Transverse colon (tissue), 4 donors: Measurements from ENCODE around the gene DIRAS1. TPM values are rescaled to one million over a fixed set of nuclear protein-coding genes. Genes with fewer than 3 reads are reported as not detected.

Experiments
- DNase-seq: peaks from one replicate; pipeline ENCODE4 v3.0.0-alpha.2; 2019
- H3K27ac ChIP-seq, 4 donors: fragments of 200-600 bp; sonication (generic); 2 replicates each; pipeline ENCODE4 v1.5.1; 2016 to 2018; ENCODE audit warnings: inconsistent platforms in 4 of 4
- H3K27me3 ChIP-seq: fragments of 200-600 bp; sonication (generic); 2 replicates; pipeline ENCODE4 v1.5.1; 2017; ENCODE audit warnings: inconsistent platforms
- H3K36me3 ChIP-seq, 4 donors: fragments of 200-600 bp; sonication (generic); 2 replicates each; pipeline ENCODE4 v1.5.1; 2017 to 2019; ENCODE audit warnings: inconsistent platforms in 4 of 4
- H3K4me1 ChIP-seq, 4 donors: fragments of 200-600 bp; sonication (generic); 2 replicates each; pipeline ENCODE4 v1.5.1; 2017 to 2020; ENCODE audit warnings: inconsistent platforms in 4 of 4
- H3K4me3 ChIP-seq, 4 donors: fragments of 200-600 bp; sonication (generic); 1 replicate in 1 of 4; 2 replicates in 3 of 4; pipeline versions ENCODE4 v1.5.1 to v1.6.1; 2017 to 2019; ENCODE audit warnings: inconsistent platforms in 4 of 4
- H3K9me3 ChIP-seq, 2 donors: fragments of 200-600 bp; sonication (generic); 2 replicates each; pipeline ENCODE4 v1.5.1; 2017 to 2019; ENCODE audit warnings: inconsistent platforms in 2 of 2
- EP300 ChIP-seq: sonication (generic); formaldehyde crosslinking; IDR thresholded peaks from one replicate; pipeline ENCODE4 v1.6.1; 2017; ENCODE audit warnings: antibody characterized with exemption, low read depth
- POLR2A ChIP-seq: fragments of 450-650 bp; IDR thresholded peaks from one replicate; pipeline ENCODE4 v1.6.1; 2016; ENCODE audit warnings: antibody characterized with exemption, mild to moderate bottlenecking, moderate library complexity
- POLR2AphosphoS5 ChIP-seq, 3 donors: sonication (generic); formaldehyde crosslinking; IDR thresholded peaks; one replicate each; pipeline ENCODE4 v1.6.1; 2016; ENCODE audit warnings: antibody characterized with exemption in 3 of 3
- WGBS, 2 donors: methylation state at CpG; one replicate each; pipeline ENCODE4 v1.1.5; 2018; ENCODE audit warnings: low coverage in 1 of 2; 5-methylcytosine and 5-hydroxymethylcytosine counted together
- in situ Hi-C, 4 donors: fragments of 200-750 bp; cut with MboI; loops; one replicate each; pipeline versions ENCODE4 v1.15.0 to v1.15.1; 2017; ENCODE audit warnings: low sequenced_read_pairs in 3 of 4, low pct_ligation_motif_present in 1 of 4, low pct_unique_long_range_greater_than_20kb in 1 of 4
- intact Hi-C: fragments of 100-400 bp; cut with DNase I; formaldehyde crosslinking; loops from one replicate; pipeline ENCODE4 v1.15.1; 2023; ENCODE audit warnings: low total_unique reads
- total RNA-seq, 4 donors: library from RNA; depleted of rRNA; stranded (reverse); fragments of >200 nt; gene quantifications; one replicate each; pipeline ENCODE4 v1.1.0, GENCODE V29; 2016
- TF ChIP-seq, protein P1 (sequence below), 5 experiments: fragments of 200-600 bp in 3 of 5; fragments of 450-650 bp in 2 of 5; sonication (generic) in 3 of 5; IDR thresholded peaks; 1 replicate in 2 of 5; 2 replicates in 3 of 5; pipeline ENCODE4 v1.5.1; 2016 to 2017; ENCODE audit warnings: antibody characterized with exemption in 5 of 5, inconsistent platforms in 3 of 5, mild to moderate bottlenecking in 2 of 5, moderate library complexity in 1 of 5

DIRAS1 gene
- total RNA-seq, 4 donors from 2014 or later = 0.41 to 1.4 (median 0.64) TPM; not detected in 1

DNA sequence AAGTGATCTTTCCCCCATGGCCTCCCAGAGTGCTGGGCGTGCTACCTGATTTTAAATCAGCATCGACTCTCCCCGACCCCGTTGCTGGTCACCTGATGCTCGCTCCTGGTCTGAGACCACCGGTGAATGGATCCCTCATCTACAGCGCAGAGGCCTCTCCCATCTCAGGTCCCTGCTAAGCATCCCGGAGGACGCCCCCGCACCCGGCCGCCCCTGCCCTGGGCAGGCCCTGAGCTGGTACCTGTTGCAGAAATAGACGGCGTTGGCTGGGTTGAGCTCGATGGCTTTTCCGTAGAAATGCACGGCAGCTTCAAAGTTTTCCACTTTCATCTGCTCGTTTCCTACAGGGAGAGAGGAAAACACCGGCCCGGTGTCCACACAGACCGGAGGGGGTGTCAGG lies 43.8 kb upstream of the DIRAS1 start:
- H3K4me3 ChIP-seq = no peak overlapping the region
- peaks cover 0 to 40% (median 20%) of the 10 kb centered on the region in 4 donors for H3K36me3 ChIP-seq
- WGBS, 2 donors = 92 to 100% methylated on average over 1 to 21 of the region's 21 CpGs
- in situ Hi-C loops = no loop called here
- intact Hi-C loops = no loop called here
- H3K4me1 ChIP-seq = no peaks in the 10 kb centered on the region
- no peak overlapping the region for H3K27ac ChIP-seq
- H3K27me3 ChIP-seq = no peaks in the 10 kb centered on the region
- DNase-seq = no peak
- H3K9me3 ChIP-seq = no peaks in the 10 kb centered on the region
- TF ChIP-seq EP300 = no peak
- TF ChIP-seq, protein P1, sequence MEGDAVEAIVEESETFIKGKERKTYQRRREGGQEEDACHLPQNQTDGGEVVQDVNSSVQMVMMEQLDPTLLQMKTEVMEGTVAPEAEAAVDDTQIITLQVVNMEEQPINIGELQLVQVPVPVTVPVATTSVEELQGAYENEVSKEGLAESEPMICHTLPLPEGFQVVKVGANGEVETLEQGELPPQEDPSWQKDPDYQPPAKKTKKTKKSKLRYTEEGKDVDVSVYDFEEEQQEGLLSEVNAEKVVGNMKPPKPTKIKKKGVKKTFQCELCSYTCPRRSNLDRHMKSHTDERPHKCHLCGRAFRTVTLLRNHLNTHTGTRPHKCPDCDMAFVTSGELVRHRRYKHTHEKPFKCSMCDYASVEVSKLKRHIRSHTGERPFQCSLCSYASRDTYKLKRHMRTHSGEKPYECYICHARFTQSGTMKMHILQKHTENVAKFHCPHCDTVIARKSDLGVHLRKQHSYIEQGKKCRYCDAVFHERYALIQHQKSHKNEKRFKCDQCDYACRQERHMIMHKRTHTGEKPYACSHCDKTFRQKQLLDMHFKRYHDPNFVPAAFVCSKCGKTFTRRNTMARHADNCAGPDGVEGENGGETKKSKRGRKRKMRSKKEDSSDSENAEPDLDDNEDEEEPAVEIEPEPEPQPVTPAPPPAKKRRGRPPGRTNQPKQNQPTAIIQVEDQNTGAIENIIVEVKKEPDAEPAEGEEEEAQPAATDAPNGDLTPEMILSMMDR (IDR thresholded peaks at IDR 0.05) = no peak
- TF ChIP-seq POLR2AphosphoS5 (IDR thresholded peaks at IDR 0.05) = no peak
- TF ChIP-seq POLR2A = no peak

DNA sequence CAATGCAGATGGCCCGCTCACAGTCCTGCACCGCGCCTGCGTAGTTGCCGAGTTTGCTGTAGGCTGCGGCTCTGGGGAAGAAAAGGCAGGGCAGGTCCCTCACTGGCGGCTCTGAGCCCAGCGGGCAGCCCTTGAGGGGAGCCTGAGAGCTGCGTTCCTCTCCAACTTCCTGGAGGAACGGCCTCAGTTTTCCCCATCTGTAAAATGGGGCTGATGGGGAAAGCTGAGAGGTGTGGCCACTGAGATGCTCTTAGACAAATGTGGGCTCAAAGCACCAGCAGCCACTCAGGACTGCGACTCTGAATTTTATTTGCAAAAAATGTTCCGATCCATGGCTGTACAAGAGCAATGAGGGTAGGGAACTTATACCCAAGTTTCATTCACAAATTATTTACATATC lies 42.5 kb upstream of the DIRAS1 start:
- Histone ChIP-seq H3K36me3 (peaks cover 0 to 42% (median 20%) of the 10 kb centered on the region in 4 donors), H3K27ac (no peak overlapping the region)
- intact Hi-C loops = no loop called here

DNA sequence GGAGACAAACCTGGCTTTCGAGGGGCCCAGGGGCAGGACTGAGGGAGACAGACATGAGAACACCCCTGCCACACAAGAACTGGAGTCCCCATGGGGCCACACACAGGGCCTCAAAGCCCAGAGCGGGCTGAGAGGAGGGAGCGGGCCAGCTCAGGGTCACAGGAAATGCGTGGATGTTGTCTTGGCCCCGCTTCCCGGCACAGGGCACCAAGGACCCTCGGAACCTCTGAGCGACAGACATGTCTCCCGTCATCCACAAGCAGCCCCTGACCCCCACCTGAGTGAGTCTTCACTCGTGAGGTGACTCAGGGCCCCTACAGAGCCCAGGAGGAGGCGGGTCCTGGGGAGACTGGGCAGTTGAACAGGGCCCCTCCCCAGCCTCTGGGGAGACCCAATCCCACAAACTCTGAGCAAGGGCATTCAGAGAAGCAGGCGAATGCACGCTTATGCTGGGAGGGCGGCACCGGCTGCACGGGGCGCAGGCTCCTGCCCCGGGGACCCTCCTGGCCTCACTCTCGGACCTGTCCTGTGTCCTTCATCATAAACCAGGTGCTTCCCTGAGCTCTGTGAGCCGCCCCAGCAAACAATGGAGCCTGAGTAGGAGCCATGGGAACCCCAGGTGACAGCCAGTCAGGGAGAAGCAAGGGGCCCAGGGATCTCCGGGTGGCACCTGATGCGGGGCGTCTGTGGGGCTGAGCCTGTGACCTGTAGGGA lies 41.8 kb upstream of the DIRAS1 start:
- WGBS, 2 donors = 94% methylated on average over 21 of the region's 23 CpGs; no CpG with 5 or more reads in 1 of the 2 donors
- intact Hi-C loops = no loop called here
- peaks cover 0 to 45% (median 20%) of the 10 kb centered on the region in 4 donors for H3K36me3 ChIP-seq
- H3K4me1 ChIP-seq = no peaks in the 10 kb centered on the region
- no peaks in the 10 kb centered on the region for H3K9me3 ChIP-seq
- H3K4me3 ChIP-seq = no peak overlapping the region
- TF ChIP-seq POLR2A = no peak
- no peak for TF ChIP-seq EP300
- TF ChIP-seq, protein P1 (IDR thresholded peaks at IDR 0.05) = no peak
- TF ChIP-seq POLR2AphosphoS5 (IDR thresholded peaks at IDR 0.05) = no peak
- no peaks in the 10 kb centered on the region for H3K27me3 ChIP-seq
- no peak overlapping the region for H3K27ac ChIP-seq
- DNase-seq = no peak
- in situ Hi-C loops = no loop called here

More for the DNA sequence above, 42.5 kb upstream of the DIRAS1 start:
- H3K27me3 ChIP-seq = no peaks in the 10 kb centered on the region
- no peaks in the 10 kb centered on the region for H3K4me1 ChIP-seq
- no peak overlapping the region for H3K4me3 ChIP-seq
- no peaks in the 10 kb centered on the region for H3K9me3 ChIP-seq
- 98% methylated on average over 12 of the region's 12 CpGs; no CpG with 5 or more reads in 1 of the 2 donors for WGBS, 2 donors
- no peak for DNase-seq
- in situ Hi-C loops = no loop called here
- TF ChIP-seq POLR2A = no peak
- TF ChIP-seq, protein P1 (IDR thresholded peaks at IDR 0.05) = no peak
- TF ChIP-seq POLR2AphosphoS5 (IDR thresholded peaks at IDR 0.05) = no peak
- TF ChIP-seq EP300 = no peak

DNA sequence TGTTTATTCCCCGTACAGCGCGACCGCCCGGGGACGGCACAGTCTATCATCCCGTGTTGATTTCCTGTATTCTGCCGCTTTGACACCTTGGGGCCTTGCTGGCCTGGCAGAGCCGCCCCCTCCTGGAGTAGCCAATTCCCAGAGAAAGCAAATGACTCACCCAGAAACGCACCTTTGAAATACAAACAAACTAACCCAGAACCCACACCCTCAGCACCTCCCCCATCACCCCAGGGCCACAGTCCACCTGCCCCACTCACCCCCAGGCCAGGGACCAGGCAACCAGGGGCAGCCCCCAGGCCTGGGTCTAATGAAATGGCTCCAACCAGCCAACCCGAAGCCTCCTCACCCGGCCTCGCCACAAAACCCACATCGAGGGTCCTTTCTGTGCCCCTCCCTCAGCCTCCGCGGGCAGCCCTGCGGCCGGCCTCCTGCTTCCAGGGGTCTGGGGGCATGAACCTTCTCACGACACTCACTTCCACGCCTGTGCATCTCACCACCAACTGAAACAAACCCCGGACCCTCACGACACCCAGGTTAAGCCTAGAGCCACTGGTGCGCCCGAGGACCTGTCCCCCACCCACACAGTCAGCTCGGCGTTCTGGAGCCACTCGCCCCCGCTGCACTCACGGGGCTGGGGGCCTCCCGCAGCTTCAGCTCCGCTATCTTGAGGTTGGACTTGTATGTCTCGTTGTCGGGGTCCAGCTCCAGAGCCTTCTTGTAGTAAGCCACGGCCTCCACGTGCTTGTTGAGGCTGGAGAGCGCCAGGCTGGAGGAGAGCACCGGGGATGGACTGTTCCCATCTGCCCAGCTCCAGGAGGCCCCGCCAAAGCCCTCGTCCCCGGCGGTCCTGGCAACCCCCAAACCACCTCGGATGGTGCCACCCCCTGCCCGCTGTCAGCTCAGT lies 41.0 kb upstream of the DIRAS1 start:
- WGBS, 2 donors = 92% methylated on average over 42 of the region's 43 CpGs; no CpG with 5 or more reads in 1 of the 2 donors
- no peaks in the 10 kb centered on the region for H3K27me3 ChIP-seq
- no peak for DNase-seq
- H3K27ac ChIP-seq = no peak overlapping the region
- no peaks in the 10 kb centered on the region for H3K9me3 ChIP-seq
- no peak overlapping the region for H3K4me3 ChIP-seq
- H3K4me1 ChIP-seq = no peaks in the 10 kb centered on the region
- intact Hi-C loops (no loop called here), in situ Hi-C loops (no loop called here)
- peaks cover 0 to 43% (median 20%) of the 10 kb centered on the region in 4 donors for H3K36me3 ChIP-seq
- TF ChIP-seq, protein P1 (IDR thresholded peaks at IDR 0.05) = no peak
- TF ChIP-seq EP300 = no peak
- TF ChIP-seq POLR2AphosphoS5 (IDR thresholded peaks at IDR 0.05) = no peak
- TF ChIP-seq POLR2A = no peak
